OCI-LY7 (cell line): ENCODE measurements around the gene TGFBI. TPM values are rescaled to one million over a fixed set of nuclear protein-coding genes. Genes with fewer than 3 reads are reported as not detected.

Experiments
- BruUV-seq: library from RNA; stranded (reverse); fragments of 400-500 nt; replicated peaks from 2 replicates; lab custom pipeline; 2021; lab: Mats Ljungman, UMichigan
- CTCF ChIA-PET: fragments of 300-600 bp; sonication (Branson Sonifier 250); formaldehyde crosslinking; loops from one replicate; lab custom pipeline; 2022; ENCODE audit warnings: antibody characterized with exemption; ENCODE audit not compliant: unreplicated experiment; lab: Charles Lee
- POLR2A ChIA-PET: fragments of 300-600 bp; sonication (Branson Sonifier 250); formaldehyde crosslinking; loops from one replicate; lab custom pipeline; 2022; ENCODE audit warnings: antibody characterized with exemption; lab: Charles Lee
- DNase-seq: peaks from one replicate; pipeline ENCODE4 v3.0.0-alpha.2; 2015; ENCODE audit warnings: low spot score
- H2AFZ ChIP-seq: fragments of 200-600 bp; sonication (generic), shearing (Covaris generic); 2 replicates; pipeline ENCODE4 v1.6.1; 2014; ENCODE audit warnings: mild to moderate bottlenecking, antibody characterized with exemption, low read length, moderate library complexity
- H3K27ac ChIP-seq: fragments of 200-600 bp; sonication (generic); 2 replicates; pipeline ENCODE4 v1.5.1; 2014; ENCODE audit warnings: mixed run types, low read depth, mild to moderate bottlenecking, moderate library complexity, low read length, inconsistent platforms; ENCODE audit not compliant: poor library complexity, severe bottlenecking
- H3K36me3 ChIP-seq: fragments of 200-600 bp; sonication (generic); 2 replicates; pipeline ENCODE4 v1.6.1; 2014; ENCODE audit warnings: mild to moderate bottlenecking, antibody characterized with exemption, low read length, moderate library complexity, mixed read lengths; ENCODE audit not compliant: insufficient read depth
- H3K4me1 ChIP-seq: fragments of 200-600 bp; sonication (generic); 2 replicates; pipeline ENCODE4 v1.5.1; 2014; ENCODE audit warnings: mild to moderate bottlenecking, low read length; ENCODE audit not compliant: insufficient read depth, poor library complexity, severe bottlenecking
- H3K4me2 ChIP-seq: fragments of 200-600 bp; sonication (generic); 2 replicates; pipeline ENCODE4 v1.6.1; 2014; ENCODE audit warnings: mild to moderate bottlenecking, low read length
- H3K4me3 ChIP-seq: fragments of 200-600 bp; sonication (generic); 2 replicates; pipeline ENCODE4 v1.5.1; 2014; ENCODE audit warnings: mild to moderate bottlenecking, low read depth, low read length; ENCODE audit not compliant: poor library complexity, severe bottlenecking
- H3K79me2 ChIP-seq: fragments of 200-600 bp; sonication (generic); 2 replicates; pipeline ENCODE4 v1.6.1; 2016; ENCODE audit warnings: low read depth, mild to moderate bottlenecking, low read length, moderate library complexity, mixed read lengths; ENCODE audit not compliant: insufficient read depth
- H3K9me2 ChIP-seq: fragments of 200-600 bp; sonication (generic); 2 replicates; pipeline ENCODE4 v1.6.1; 2016; ENCODE audit warnings: mild to moderate bottlenecking, low read length, mixed read lengths; ENCODE audit not compliant: insufficient read depth
- H3K9me3 ChIP-seq: fragments of 200-600 bp; sonication (generic); 2 replicates; pipeline ENCODE4 v1.6.1; 2014; ENCODE audit warnings: mild to moderate bottlenecking, mixed run types, low read length, mixed read lengths
- H4K20me1 ChIP-seq: fragments of 200-600 bp; sonication (generic); 2 replicates; pipeline ENCODE4 v1.6.1; 2014; ENCODE audit warnings: mild to moderate bottlenecking, antibody characterized with exemption, low read length, moderate library complexity, mixed read lengths; ENCODE audit not compliant: insufficient read depth
- CTCF ChIP-seq: fragments of 200-600 bp; sonication (generic); conservative IDR thresholded peaks from 2 replicates; pipeline ENCODE4 v1.5.1; 2014; ENCODE audit warnings: mild to moderate bottlenecking, antibody characterized with exemption, low read length, moderate library complexity, mixed read lengths
- EZH2phosphoT487 ChIP-seq: fragments of 200-600 bp; sonication (generic); IDR thresholded peaks from 2 replicates; pipeline ENCODE4 v1.6.1; 2018; ENCODE audit warnings: low read depth, borderline replicate concordance, mild to moderate bottlenecking, mixed run types, antibody characterized with exemption, low read length, moderate library complexity, mixed read lengths
- intact Hi-C: fragments of 100-400 bp; cut with micrococcal nuclease; formaldehyde crosslinking; loops from one replicate; pipeline ENCODE4 v1.10.0; 2022; ENCODE audit not compliant: unreplicated experiment
- total RNA-seq, 2 experiments: library from RNA; depleted of rRNA in 1 of 2; stranded (reverse); fragments of >200 nt in 1 of 2; shearing (Covaris generic) in 1 of 2; gene quantifications; 2 replicates each; pipeline ENCODE4 v1.2.3, GENCODE V29; 2014 to 2022

The TGFBI gene
- total RNA-seq, 2 experiments from 2014 or later, result not detected

- no peak overlapping the region for H3K4me2 ChIP-seq
- H2AFZ ChIP-seq, result no peak overlapping the region
- DNase-seq, result no peak
- no peaks in the 10 kb centered on the region for H3K36me3 ChIP-seq
- H3K4me3 ChIP-seq, result no peak overlapping the region
- no peaks in the 10 kb centered on the region for H3K4me1 ChIP-seq
- TF ChIP-seq CTCF (no peak), EZH2phosphoT487 (no peak)
- H3K9me2 ChIP-seq, result no peaks in the 10 kb centered on the region
- H3K27ac ChIP-seq, result no peak overlapping the region
- intact Hi-C loops, result no loop called here
- ChIA-PET CTCF (no interaction called here), POLR2A (interaction anchor here (1.6 kb wide), 1 partner anchor 20 kb away, joined by 3 read pairs; no protein-coding TSS in a partner anchor)
- no TSS peak for BruUV-seq
- no peaks in the 10 kb centered on the region for H3K79me2 ChIP-seq
- H3K9me3 ChIP-seq, result no peaks in the 10 kb centered on the region
- H4K20me1 ChIP-seq, result no peaks in the 10 kb centered on the region
Observed at GRCh38 chr5:136015966-136016650, 12.7 kb upstream of the TGFBI start.

GRCh38 chr5:136016945-136017530 lies 11.8 kb upstream of the TGFBI start:
- intact Hi-C loops, result no loop called here
- no peak overlapping the region for H2AFZ ChIP-seq
- H3K27ac ChIP-seq, result no peak overlapping the region
- H3K36me3 ChIP-seq, result no peaks in the 10 kb centered on the region
- no peaks in the 10 kb centered on the region for H4K20me1 ChIP-seq
- no TSS peak for BruUV-seq
- no peaks in the 10 kb centered on the region for H3K79me2 ChIP-seq
- no peaks in the 10 kb centered on the region for H3K9me3 ChIP-seq
- H3K4me2 ChIP-seq, result no peak overlapping the region
- ChIA-PET POLR2A (interaction anchor here (0.7 kb wide), 1 partner anchor 16 kb away, joined by 3 read pairs; no protein-coding TSS in a partner anchor), CTCF (no interaction called here)
- no peak overlapping the region for H3K4me3 ChIP-seq
- no peak for TF ChIP-seq CTCF
- DNase-seq, result no peak
- H3K4me1 ChIP-seq, result no peaks in the 10 kb centered on the region
- no peaks in the 10 kb centered on the region for H3K9me2 ChIP-seq
